NCI-H2107 treated with DMSO at 0.1 percent for 48 hours (cell line): ENCODE data around the gene CILP.
"Not testable (repeated sequence)": the region's sequence is repeated elsewhere in the genome, so short reads cannot be mapped to it uniquely, and the experiment has no call there.

Source experiments
- DNase-seq: peaks from one replicate; lab custom pipeline; 2025; ENCODE audit not compliant: unreplicated experiment; lab: John Stamatoyannopoulos, UW

Gene CILP, protein sequence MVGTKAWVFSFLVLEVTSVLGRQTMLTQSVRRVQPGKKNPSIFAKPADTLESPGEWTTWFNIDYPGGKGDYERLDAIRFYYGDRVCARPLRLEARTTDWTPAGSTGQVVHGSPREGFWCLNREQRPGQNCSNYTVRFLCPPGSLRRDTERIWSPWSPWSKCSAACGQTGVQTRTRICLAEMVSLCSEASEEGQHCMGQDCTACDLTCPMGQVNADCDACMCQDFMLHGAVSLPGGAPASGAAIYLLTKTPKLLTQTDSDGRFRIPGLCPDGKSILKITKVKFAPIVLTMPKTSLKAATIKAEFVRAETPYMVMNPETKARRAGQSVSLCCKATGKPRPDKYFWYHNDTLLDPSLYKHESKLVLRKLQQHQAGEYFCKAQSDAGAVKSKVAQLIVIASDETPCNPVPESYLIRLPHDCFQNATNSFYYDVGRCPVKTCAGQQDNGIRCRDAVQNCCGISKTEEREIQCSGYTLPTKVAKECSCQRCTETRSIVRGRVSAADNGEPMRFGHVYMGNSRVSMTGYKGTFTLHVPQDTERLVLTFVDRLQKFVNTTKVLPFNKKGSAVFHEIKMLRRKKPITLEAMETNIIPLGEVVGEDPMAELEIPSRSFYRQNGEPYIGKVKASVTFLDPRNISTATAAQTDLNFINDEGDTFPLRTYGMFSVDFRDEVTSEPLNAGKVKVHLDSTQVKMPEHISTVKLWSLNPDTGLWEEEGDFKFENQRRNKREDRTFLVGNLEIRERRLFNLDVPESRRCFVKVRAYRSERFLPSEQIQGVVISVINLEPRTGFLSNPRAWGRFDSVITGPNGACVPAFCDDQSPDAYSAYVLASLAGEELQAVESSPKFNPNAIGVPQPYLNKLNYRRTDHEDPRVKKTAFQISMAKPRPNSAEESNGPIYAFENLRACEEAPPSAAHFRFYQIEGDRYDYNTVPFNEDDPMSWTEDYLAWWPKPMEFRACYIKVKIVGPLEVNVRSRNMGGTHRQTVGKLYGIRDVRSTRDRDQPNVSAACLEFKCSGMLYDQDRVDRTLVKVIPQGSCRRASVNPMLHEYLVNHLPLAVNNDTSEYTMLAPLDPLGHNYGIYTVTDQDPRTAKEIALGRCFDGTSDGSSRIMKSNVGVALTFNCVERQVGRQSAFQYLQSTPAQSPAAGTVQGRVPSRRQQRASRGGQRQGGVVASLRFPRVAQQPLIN

GRCh38 chr15:65210770-65211481 lies at the start of gene CILP:
Gene CILP (minus strand): TSS chr15:65211473. CDS start chr15:65209755, 1,718 bp downstream.
- no peak for DNase-seq

DNA sequence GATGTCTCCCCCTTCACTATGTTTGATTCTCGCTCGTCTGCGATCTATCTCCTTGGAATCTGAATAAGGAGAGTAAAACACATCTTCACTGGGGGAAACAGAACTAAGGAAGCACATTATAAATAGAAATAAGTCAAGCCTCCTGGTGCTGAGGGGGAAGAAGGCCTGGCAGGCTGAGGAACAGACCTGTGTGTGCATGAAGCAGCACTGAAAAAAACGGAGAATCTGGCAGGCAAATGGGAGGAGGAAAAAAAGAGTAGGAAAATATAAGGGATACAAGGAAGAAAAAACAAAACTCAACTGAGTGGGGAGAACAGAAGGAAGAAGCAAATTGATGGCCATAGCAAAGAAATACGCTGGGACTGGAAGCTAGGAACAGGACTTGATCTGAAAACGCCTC lies 49.7 kb upstream of the CILP start:
- DNase-seq: no peak

DNA sequence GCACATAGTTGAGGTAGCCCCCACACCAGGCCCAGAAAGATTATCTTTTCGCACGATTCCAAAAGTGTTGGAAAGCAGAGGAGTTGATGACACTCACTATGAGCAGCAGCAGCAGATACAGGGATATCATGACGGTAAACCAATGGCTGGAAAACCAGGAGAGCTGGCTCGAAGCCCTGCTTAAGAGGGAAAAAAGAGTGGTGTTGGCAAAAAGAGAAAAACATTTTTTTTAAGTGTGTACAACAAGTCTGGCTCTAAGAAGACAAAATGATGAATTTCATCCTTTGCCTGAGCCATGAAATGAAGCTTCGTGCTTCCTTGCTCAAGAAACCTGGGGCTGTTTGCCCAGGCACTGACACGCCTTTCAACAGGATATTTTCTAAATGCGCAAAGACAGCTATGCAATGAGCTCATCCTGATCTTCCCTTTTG lies 48.1 kb upstream of the CILP start:
- no peak for DNase-seq

DNA sequence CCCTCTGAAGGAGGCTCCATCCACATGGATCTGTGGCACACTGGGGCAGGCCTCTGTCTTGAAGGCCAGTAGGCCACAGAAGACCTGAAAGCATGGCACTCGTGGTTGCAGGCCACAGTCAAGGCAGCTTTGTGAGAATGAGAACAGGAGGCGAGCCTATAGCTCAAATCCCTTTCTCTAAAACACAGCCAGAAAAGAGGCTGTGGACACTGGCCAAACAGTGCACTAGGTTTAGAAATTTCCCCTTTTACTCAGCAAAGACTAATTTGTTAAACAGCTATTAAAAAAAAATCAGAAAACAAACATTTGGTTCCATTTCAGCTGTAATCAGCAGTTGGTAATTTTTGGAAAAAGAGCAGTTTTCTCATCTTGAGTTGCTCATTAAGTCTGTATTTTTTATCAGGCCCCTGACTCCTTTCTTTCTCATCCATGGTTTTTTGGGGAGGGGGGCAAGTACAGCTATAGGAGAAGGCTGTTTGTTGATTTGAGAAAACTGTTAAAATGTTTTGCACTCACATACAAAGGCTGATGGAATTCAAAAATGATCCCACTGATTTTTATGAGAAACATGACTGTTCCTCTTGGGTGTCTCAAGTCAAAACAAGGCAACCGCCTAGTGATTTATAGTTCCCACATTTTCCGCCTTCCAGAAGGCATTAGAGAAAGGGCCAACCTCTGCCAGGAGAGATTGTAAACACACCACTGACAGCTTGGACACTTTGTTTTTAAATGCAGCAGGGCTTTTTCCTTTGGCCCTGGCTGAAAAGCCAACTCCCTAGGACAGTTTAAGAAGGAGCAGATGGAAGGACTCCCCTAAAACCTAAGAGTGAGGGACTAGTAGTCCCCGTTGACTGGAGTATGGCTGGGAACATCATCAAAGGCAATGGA lies 47.3 kb upstream of the CILP start:
- no peak for DNase-seq

DNA sequence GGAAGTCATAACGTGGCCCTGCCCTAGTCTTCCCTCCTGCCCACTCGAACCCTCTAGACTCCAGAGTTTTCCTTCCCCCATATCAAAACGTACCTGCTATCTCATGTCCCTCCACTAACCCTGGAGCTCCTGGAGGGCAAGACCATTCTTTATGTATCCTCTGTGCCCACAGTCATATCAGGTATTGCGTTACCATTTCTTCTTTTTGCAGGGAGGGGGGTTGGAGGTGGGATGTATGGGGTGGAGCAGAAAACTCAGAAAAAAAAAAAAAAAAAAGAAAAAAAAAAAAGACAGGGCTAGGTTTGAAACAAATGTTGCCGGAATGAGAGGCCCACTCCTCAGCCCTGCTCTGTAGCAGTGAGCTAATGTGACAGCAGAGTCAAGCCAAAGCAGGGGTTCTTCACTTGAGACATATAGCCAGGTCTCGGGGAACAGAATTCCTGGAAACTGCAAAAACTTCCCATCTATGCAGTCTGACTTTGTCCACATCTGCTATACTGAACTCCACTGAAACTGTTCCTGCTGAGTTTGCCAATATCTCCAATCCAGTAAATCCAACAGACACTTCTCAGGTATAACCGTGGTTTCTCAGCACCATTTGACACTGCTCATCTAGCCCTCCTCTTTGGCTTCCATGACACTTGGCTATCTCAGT lies 44.3 kb upstream of the CILP start:
- DNase-seq: no peak

DNA sequence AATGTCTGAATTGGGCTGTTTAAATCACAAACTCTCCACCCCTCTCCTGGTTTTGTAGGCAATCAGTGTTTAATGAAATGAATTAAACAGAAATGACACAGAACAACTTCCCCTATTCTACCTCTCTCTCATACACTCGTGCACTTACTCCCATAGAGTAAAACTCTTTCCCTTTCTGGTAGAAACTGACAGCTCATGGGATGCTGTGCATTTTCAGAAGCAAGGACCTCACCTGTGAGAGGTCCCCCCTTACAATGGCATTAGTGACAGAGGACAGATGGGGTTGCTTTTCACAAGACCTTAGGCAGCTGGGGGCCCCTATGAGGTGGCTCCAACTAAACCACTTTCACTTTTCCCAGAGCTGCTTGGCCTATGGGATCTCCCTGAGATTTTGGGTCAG lies 43.5 kb upstream of the CILP start:
- DNase-seq: no peak

GRCh38 chr15:65254356-65254755 lies 43.1 kb upstream of the CILP start:
- no peak for DNase-seq

GRCh38 chr15:65249641-65250040 lies 38.4 kb upstream of the CILP start:
- no peak for DNase-seq

GRCh38 chr15:65248511-65249255 lies 37.4 kb upstream of the CILP start:
- DNase-seq: no peak

GRCh38 chr15:65246939-65247338 lies 35.7 kb upstream of the CILP start:
- DNase-seq: no peak

- no peak for DNase-seq
Measured at GRCh38 chr15:65246026-65246714, 34.9 kb upstream of the CILP start.

GRCh38 chr15:65245096-65245856 lies 34.0 kb upstream of the CILP start:
- no peak for DNase-seq

GRCh38 chr15:65244638-65245037 lies 33.4 kb upstream of the CILP start:
- no peak for DNase-seq

DNA sequence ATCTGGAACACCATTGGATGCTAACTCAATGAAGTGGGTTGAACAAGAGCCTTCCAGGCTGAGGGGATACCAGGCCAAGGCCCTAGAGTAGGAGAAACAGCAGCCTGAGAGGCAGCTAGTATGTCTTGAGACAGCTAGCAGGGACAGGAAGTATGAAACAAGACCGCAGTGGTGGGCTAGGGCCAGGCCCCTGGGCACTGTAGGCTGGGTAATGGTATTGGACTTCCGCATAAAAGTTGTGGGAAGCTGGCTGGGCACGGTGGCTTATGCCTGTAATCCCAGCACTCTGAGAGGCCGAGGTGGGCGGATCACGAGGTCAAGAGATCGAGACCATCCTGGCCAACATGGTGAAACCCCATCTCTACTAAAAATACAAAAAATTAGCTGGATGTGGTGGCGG lies 25.2 kb upstream of the CILP start:
- not testable (repeated sequence) for DNase-seq

- DNase-seq: no peak
Measured at GRCh38 chr15:65233696-65234095, 22.4 kb upstream of the CILP start.

DNA sequence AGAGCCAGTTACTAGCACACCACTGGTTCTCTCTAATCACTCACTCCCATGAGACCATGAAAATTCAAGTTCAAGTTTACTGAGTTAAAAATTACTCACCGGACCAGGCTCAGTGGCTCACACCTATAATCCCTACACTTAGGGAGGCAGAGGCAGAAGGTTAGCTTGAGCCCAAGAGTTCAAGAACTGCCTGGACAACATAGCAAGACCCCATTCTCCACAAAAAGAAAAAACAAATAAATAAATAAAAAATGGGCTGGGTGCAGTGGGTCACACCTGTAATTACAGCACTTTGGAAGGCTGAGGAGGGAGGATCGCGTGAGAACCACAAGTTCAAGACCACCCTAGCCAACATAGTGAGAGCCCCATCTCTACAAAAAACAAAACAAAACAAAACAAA lies 21.2 kb upstream of the CILP start:
- no peak for DNase-seq

- DNase-seq: no peak
Measured at GRCh38 chr15:65231306-65231705, 20.0 kb upstream of the CILP start.
